HCT116 (cell line): ENCODE measurements around the gene KCNK3.

Experiments
- CEBPB ChIP-seq: IDR thresholded peaks from 2 replicates; pipeline ENCODE4 v1.6.1; 2012; ENCODE audit warnings: low read depth
- POLR2AphosphoS5 ChIP-seq: IDR thresholded peaks from 2 replicates; pipeline ENCODE4 v1.6.1; 2011; ENCODE audit warnings: mild to moderate bottlenecking, low read depth, low read length, moderate library complexity
- SP1 ChIP-seq: IDR thresholded peaks from 2 replicates; pipeline ENCODE4 v1.6.1; 2012; ENCODE audit warnings: low read depth
- TCF7L2 ChIP-seq: IDR thresholded peaks from 2 replicates; pipeline ENCODE4 v1.7.0; 2011; ENCODE audit warnings: borderline replicate concordance, inconsistent platforms; ENCODE audit not compliant: insufficient read depth, insufficient read length; ENCODE audit errors: extremely low read depth
- ZNF274 ChIP-seq: fragments of 200-500 bp; sonication (Bioruptor generic); IDR thresholded peaks from 2 replicates; pipeline ENCODE4 v1.6.1; 2014; ENCODE audit warnings: mild to moderate bottlenecking, low read depth, low read length, inconsistent platforms
- TF ChIP-seq, protein P1 (sequence below): IDR thresholded peaks from 2 replicates; pipeline ENCODE4 v1.6.1; 2012; ENCODE audit warnings: low read depth
- TF ChIP-seq, protein P2 (sequence below), 3 experiments: fragments of 200-600 bp in 1 of 3; sonication (generic) in 1 of 3; IDR thresholded peaks in 2 of 3; conservative IDR thresholded peaks in 1 of 3; 2 replicates each; pipeline ENCODE4 v1.5.1; 2012 to 2017; ENCODE audit warnings: low read depth in 2 of 3, low read length in 2 of 3, antibody characterized with exemption in 1 of 3, borderline replicate concordance in 1 of 3, control low read depth in 1 of 3, mild to moderate bottlenecking in 1 of 3, mixed read lengths in 1 of 3, mixed run types in 1 of 3, moderate library complexity in 1 of 3; ENCODE audit not compliant: insufficient read depth in 1 of 3

DNA sequence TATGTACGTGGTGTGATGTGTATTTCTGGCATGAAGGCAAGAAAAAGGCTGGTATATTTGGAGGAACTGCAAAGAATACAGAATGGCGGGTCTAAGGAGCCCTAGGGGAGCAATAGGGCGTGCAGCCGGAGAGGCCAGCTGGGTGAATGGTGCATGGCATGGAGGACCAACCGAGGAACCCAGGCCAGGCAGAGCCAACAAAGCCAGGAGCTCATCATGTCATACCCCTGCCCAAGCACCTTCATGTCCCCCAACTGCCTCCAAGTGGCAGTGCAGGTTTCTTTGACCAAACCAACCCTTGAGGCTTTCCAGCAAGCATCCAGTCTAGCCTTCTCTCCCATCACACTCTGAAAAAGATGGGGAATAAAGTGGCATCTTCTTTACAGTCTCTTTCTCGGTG lies 8.9 kb upstream of the KCNK3 start:
- TF ChIP-seq, protein P1, sequence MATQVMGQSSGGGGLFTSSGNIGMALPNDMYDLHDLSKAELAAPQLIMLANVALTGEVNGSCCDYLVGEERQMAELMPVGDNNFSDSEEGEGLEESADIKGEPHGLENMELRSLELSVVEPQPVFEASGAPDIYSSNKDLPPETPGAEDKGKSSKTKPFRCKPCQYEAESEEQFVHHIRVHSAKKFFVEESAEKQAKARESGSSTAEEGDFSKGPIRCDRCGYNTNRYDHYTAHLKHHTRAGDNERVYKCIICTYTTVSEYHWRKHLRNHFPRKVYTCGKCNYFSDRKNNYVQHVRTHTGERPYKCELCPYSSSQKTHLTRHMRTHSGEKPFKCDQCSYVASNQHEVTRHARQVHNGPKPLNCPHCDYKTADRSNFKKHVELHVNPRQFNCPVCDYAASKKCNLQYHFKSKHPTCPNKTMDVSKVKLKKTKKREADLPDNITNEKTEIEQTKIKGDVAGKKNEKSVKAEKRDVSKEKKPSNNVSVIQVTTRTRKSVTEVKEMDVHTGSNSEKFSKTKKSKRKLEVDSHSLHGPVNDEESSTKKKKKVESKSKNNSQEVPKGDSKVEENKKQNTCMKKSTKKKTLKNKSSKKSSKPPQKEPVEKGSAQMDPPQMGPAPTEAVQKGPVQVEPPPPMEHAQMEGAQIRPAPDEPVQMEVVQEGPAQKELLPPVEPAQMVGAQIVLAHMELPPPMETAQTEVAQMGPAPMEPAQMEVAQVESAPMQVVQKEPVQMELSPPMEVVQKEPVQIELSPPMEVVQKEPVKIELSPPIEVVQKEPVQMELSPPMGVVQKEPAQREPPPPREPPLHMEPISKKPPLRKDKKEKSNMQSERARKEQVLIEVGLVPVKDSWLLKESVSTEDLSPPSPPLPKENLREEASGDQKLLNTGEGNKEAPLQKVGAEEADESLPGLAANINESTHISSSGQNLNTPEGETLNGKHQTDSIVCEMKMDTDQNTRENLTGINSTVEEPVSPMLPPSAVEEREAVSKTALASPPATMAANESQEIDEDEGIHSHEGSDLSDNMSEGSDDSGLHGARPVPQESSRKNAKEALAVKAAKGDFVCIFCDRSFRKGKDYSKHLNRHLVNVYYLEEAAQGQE, result no peak
- TF ChIP-seq, protein P2, sequence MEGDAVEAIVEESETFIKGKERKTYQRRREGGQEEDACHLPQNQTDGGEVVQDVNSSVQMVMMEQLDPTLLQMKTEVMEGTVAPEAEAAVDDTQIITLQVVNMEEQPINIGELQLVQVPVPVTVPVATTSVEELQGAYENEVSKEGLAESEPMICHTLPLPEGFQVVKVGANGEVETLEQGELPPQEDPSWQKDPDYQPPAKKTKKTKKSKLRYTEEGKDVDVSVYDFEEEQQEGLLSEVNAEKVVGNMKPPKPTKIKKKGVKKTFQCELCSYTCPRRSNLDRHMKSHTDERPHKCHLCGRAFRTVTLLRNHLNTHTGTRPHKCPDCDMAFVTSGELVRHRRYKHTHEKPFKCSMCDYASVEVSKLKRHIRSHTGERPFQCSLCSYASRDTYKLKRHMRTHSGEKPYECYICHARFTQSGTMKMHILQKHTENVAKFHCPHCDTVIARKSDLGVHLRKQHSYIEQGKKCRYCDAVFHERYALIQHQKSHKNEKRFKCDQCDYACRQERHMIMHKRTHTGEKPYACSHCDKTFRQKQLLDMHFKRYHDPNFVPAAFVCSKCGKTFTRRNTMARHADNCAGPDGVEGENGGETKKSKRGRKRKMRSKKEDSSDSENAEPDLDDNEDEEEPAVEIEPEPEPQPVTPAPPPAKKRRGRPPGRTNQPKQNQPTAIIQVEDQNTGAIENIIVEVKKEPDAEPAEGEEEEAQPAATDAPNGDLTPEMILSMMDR (IDR thresholded peaks at IDR 0.05 in 2 of 3, conservative IDR thresholded peaks at IDR 0.05 in 1 of 3; ENCODE audit: borderline replicate concordance in 1 of 3, insufficient read depth in 1 of 3, low read depth in 2 of 3, low read length in 2 of 3), result no peak
- TF ChIP-seq ZNF274 (no peak), POLR2AphosphoS5 (no peak), CEBPB (no peak), SP1 (no peak), TCF7L2 (no peak)
